HG03565 (cell line): ENCODE data around the gene HIC2.
A peak's percentile ranks its signal among the peaks of the same experiment; 100 is the strongest.
"Not testable (repeated sequence)": the region's sequence is repeated elsewhere in the genome, so short reads cannot be mapped to it uniquely, and the experiment has no call there.

Source experiments
- ATAC-seq: cut with Tn5 transposase; IDR thresholded peaks from one replicate; pipeline ENCODE4 v1.9.1; 2021; ENCODE audit warnings: mild to moderate bottlenecking, moderate library complexity; ENCODE audit not compliant: unreplicated experiment

Gene HIC2, protein sequence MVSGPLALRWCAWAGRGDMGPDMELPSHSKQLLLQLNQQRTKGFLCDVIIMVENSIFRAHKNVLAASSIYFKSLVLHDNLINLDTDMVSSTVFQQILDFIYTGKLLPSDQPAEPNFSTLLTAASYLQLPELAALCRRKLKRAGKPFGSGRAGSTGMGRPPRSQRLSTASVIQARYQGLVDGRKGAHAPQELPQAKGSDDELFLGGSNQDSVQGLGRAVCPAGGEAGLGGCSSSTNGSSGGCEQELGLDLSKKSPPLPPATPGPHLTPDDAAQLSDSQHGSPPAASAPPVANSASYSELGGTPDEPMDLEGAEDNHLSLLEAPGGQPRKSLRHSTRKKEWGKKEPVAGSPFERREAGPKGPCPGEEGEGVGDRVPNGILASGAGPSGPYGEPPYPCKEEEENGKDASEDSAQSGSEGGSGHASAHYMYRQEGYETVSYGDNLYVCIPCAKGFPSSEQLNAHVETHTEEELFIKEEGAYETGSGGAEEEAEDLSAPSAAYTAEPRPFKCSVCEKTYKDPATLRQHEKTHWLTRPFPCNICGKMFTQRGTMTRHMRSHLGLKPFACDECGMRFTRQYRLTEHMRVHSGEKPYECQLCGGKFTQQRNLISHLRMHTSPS

DNA sequence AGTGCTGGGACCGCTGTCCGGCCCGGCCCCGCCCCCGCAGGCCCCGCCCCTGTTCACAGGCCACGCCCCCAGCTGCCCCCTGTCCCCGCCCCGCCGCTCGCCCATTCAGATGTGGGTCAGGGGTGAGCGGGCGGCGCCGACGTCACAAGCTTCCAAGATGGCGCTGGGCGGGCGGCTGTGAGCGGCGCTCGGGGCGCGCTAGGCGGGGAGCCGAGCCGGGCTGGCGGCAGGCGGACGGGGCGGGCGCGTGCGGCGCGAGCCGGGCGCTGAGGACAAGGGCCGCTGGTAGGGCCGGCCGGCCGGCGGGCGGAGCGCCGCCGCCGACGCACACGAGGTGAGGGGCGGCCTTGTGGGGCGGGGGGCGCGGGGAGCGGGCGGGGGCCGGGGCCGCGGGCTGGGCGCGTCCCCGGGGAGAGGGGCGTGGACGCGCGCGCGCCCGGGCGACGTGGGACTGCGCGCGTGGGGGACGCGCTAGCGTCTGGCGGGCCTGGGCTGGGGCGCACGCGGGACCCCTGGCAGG is at the start of gene HIC2:
HIC2 (plus strand) TSS at position 145 of the 520 bp plus-strand sequence. CDS start 25,461 bp downstream, outside the sequence.
- ATAC-seq, result peak; percentile 71

DNA sequence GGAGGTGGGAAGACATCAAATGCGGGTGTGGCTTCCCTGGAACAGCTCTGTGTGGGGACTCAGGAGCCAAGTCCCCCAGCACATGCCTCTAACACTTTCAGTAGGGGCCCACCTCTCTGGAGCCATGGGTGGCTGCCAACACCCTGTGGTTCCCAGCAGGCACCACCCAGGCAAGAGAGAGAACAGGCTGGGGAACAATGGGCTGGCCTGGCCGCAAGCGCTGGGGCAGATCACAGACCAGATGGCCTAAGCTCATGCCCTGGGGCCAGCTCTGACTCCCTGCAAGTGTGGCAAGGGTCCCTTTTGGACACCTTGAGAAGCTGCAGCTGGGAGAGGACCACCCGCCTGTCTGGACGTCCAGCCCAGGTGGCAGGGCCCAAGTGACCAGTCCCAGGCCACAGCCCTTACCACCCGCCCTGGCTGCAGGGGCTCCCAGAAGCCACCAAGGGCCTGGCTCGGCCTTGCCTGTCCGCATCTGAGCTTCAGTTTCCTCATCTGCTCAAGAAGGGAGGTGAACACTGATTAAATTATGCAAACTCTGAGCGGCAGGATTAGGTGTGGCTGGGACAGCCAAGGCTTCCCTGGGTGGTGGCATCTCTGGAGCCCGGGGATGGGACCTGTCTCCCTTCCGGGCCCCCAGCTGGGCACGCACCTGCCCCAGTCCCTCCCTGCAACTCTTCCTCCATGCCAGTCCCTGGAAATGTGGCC is 48.4 kb upstream of the HIC2 start:
- not testable (repeated sequence) for ATAC-seq

DNA sequence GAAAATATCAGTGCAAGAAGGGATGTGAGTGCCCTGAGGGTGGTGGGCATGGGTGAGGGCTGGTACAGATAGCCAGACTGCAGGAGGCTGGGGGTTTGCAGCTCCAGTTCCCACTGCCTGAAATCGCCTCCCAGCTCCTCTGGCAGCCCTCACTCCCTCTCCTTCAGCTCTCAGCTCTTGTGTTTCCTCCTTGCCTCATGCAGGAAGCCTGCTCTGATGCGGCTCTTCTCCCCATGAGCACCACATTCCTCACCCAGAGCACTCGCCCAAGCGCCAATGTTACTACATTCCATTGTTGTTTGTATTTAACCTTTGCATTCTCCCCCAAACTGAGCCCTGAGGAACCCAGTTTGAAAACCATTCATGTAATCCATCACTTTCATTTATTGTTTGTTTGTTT is 41.3 kb upstream of the HIC2 start:
- not testable (repeated sequence) for ATAC-seq

DNA sequence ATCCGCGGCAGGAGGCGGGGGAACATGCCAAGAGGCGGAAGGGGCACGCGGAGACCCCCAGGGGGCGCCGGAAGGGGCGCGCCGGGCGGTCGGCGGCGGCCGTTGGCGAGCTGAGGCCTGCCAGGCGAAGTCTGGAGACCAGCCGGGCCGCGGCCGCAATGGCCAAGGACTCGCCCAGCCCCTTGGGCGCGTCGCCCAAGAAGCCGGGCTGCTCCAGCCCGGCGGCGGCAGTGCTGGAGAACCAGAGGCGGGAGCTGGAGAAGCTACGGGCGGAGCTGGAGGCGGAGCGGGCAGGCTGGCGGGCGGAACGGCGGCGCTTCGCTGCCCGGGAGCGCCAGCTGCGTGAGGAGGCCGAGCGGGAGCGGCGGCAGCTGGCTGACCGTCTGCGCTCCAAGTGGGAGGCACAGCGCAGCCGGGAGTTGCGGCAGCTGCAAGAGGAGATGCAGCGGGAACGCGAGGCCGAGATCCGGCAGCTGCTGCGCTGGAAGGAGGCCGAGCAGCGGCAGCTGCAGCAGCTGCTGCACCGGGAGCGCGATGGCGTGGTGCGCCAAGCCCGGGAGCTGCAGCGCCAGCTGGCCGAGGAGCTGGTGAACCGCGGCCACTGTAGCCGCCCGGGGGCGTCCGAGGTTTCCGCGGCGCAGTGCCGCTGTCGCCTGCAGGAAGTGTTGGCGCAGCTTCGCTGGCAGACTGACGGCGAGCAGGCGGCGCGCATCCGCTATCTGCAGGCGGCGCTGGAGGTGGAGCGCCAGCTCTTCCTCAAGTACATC is 33.3 kb upstream of the HIC2 start, which contains the start of gene RIMBP3B:
RIMBP3B (plus strand) TSS at position 51 of the 767 bp plus-strand sequence; CDS start at position 159, 108 bp downstream.
- peak; percentile 60 for ATAC-seq

DNA sequence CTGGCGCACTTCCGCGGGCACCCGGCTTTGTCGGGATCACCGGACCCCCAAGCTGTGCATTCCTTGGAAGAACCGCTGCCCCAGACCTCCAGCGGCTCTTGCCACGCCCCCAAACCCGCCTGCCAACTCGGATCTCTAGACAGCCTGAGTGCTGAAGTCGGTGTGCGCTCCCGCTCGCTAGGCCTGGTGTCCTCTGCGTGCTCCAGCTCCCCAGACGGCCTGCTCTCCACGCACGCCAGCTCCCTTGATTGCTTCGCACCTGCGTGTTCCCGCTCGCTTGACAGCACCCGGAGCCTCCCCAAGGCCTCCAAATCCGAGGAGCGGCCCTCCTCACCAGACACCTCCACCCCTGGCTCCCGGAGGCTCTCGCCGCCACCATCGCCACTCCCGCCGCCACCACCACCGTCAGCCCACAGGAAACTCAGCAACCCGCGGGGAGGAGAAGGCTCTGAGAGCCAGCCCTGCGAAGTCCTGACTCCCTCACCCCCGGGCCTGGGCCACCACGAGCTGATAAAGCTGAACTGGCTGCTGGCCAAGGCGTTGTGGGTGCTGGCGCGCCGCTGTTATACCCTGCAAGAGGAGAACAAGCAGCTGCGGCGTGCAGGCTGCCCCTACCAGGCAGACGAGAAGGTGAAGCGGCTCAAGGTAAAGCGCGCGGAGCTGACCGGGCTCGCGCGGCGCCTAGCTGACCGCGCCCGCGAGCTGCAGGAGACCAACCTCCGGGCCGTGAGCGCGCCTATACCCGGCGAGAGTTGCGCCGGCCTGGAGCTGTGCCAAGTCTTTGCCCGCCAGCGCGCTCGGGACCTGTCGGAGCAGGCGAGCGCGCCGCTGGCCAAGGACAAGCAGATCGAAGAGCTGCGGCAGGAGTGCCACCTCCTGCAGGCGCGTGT is 32.5 kb upstream of the HIC2 start:
- peak; percentile 33 for ATAC-seq

DNA sequence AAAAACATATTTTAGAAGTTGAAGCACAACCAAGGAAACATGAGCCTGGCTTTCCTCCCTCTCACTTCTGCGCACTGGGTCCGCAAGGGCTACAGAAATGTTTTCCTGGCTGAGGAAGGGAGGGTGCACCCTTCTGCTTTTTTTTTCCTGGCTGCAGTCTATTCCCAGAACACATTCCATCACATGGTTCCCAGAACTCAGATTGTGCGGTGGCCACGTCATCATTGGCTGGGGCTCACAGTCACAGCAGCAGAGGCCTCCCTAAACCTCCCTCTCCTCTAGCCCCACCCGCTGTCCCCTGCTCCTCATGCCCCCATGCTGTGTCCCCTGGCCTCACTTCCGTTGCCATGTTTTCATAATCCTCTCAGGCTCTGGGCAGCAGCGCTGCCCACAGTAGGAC is 27.7 kb upstream of the HIC2 start:
- ATAC-seq, result not testable (repeated sequence)

DNA sequence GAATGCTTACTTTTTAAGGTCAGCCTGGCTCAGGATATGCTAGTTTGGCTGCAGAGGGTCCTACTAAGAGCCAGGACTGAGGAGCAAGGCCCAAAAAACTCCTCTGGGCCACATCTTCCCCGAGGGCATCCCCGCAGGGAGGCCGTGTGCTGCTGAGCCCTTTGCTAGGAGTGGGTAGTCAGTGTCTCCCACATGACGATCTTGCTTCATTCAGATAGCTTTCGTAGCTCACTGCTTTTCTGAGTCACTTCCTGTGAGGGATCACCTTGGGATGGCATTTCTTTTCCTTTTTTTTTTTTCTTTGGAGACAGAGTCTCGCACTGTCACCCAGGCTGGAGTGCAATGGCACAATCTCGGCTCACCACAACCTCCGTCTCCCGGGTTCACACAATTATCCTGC is 27.2 kb upstream of the HIC2 start:
- not testable (repeated sequence) for ATAC-seq

DNA sequence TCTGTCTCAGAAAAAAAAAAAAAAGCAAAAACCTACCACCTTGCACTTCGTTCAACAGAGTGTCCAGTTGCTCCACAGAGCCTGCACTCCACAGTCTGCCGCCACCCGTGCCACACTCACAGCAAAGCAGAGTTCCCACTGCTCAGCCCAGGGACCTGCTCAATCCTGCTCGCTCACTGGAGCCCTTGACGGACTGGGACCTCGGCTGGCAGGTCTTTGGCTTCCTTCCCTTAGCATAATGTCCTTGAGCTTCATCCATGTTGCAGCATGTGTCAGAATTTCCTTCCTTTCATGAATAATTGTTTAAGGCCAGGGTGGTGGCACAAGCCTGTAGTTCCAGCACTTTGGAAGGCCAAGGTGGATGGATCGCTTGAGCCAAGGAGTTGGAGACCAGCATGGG is 22.6 kb upstream of the HIC2 start:
- not testable (repeated sequence) for ATAC-seq

DNA sequence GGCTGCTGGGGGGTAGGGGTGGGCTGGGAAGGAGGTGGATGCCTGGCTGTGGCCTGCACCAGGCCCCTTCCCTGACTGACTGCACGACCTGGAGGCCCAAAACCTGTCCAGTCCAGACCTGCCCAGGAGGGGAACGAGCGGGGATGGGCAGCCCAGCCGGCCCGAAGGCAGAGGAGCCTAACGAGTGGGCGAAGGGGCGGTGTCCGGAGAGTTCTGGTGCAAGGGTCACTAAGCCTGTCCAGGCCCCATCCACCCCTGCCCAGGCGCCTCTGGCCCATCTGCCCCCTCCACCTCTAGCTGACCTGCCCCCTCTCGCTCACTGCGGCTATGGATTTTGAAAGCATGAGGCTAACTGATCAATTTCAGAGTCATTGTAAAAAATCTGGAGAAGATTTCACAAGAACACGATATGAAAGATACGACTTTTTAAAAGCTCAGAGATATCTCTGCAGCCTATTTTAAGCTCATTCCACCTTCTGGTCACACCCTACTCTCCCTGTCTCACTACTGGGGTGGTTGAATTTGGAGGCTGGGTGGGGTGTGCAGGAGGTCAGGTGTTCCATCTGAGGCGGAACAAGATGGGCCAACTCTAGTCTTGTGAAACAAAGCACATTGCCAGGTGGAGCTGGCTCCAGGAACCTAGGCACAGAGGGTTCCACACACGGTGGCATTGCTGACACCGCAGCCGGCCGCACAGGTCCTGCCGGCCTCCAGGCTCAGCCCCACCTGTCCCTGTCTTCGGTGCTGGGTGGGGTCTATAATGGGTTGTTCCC is 15.8 kb upstream of the HIC2 start:
- not testable (repeated sequence) for ATAC-seq

DNA sequence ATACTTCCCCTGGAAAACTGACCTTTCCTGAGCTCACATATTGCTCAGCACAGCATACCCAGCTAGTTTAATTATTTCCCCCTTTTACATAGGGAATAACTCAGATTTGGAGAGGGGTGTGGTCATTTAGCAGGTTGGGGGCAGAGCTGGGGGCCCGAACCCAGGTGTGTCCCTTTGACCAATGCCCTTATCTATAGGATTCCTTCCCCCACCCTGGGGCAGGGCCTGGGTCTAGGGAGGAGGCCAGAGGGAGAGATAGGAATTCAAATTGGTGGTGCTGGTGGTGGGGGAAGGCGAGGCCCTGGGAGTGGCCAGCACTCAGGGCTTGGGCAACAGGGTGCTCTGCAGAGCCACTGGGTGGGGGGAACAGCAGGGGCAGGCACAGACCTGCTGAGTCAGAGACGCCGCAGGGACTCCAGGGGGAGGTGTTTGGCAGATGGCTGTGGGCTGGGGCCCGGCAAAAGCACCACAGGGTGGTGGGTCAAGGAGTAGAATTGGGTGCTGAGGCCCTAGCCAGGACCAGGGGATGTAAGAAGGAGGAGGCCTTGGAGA is 14.3 kb upstream of the HIC2 start:
- not testable (repeated sequence) for ATAC-seq

DNA sequence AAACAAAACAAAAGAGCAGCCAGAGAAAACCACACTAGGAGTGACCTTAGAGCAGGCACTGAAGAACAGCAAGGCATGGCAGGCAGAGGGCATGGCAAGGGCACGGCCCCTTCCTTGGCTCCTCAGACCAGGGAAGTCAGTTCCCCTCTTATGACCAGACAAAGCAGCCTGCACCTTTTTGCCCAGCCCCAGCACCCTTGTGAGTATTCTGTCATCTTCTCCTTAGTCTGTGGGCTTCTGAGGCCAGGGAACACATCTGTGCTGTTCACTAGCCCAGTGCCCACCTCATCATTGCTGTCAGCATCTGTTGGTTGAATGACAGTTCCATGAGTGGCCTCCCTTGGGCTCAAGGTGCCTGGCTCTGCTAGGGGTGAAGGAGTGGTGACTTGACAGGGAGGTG is 10.0 kb upstream of the HIC2 start:
- ATAC-seq, result not testable (repeated sequence)

DNA sequence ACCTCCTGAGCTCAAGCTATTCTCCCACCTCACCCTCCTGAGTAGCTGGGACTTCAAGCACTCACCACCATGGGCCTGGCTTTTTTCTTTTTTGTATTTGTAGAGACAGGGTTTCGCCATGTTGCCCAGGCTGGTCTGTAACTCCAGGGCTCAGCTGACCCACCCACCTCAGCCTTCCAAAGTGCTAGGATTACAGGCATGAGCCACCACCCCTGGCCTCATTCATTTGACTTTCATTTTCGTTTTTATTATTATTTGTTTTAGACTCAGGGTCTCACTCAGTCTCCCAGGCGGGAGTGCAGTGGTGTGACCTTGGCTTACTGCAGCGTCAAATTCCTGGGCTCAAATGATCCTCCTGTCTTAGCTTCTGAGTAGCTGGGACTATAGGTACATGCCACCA is 9.4 kb upstream of the HIC2 start:
- not testable (repeated sequence) for ATAC-seq

DNA sequence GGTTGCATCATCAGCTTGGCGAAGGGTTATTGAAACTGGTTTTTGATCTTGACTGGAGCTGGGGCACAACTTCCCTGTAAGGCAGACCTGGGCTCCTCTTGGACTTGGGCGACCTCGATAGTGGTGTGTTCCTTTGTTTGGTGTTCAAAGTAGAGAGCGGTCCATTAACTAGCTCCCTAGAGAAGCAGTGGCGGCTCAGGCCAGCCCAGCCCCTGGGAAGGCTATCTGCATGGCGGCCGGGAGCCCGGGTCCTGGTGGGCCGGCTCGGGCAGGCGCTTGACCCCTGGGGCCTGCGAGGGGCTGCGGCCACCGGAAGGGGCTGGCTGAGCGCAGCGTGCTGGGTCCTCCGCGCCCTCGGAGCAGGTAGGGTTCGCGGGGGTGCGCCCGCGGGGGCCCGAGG is 796 bp upstream of the HIC2 start:
- ATAC-seq, result not testable (repeated sequence)

DNA sequence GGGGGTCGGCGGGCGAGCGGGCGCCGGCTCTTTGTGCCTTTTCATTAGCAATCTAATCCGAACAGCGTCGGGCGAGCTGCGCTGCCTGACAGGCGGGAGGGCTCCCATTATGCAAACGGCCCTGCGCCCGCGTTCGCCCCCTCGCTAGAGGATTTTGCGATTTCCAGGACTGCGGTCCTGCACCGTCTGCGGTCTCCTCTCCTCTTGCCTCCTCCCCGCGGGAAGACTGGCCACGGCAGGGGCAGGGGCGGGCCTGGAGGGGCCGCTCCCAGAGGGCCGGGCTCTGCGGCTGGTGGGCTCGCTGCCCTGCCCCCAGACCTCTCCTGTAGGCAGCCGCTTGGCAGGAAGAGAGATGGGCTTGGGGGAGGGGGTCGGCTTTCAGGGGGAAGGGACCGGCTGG is 682 bp downstream of the HIC2 start:
- ATAC-seq, result peak; percentile 15

DNA sequence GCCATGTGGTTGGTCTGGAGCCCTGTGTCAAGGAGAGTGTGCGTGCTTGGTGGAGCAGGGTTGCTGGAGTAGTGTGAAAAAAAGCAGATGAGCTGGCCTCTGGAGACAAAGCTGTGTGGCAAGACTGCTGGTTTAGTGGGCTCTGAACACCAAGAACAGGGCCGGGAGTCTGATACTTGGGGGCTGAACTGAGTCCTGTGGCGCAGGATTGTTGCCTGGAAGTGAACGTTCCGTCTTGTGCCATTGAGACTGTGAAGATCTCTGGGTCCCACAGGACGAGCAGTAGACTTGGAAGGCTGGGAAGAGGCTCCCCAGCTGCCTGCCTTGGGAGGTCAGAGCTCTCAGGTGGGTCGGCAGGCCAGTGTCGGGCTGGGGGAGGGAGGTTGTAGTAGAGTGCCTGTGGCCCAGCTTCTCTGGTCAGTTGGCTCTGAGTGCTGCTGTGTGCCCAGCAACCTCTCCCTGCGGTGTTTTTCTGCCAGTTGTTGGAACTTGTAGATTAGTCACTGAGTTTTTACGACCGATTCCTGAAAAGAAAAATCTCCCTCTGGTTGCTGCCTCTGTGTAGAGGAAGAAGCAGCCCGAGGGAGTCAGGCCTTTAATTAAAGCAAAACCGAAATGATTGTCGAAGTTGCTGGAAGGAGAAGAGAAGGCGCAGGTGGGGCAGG is 1.9 kb downstream of the HIC2 start:
- ATAC-seq, result not testable (repeated sequence)

DNA sequence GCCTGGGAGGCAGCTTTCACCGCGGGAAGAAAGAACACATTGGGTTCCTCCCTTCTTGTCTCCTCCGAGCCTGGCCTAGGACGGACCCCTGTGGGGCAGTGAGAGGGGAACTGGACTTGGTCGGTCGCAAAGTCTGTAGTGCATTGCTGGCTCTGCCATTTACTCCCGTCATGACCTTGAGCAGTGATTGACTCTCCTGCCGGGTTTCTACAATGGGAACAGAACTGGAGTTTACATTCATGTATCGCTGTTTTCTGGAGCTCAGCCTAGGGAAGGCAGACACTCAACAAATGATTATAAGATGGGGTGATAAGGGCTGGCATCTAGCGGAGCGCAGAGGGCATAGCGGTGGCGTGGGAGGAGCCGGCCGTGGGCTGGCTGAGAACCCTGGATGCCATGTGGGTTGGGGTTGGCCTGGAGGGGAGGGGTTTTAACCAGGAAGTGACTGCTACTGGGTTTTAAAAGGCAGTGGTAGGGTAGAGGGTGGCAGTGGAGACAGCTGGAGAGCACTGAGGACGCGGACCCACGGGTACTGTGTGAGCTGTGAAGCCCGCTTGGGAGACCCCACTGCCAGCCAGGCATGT is 3.1 kb downstream of the HIC2 start:
- ATAC-seq, result not testable (repeated sequence)

DNA sequence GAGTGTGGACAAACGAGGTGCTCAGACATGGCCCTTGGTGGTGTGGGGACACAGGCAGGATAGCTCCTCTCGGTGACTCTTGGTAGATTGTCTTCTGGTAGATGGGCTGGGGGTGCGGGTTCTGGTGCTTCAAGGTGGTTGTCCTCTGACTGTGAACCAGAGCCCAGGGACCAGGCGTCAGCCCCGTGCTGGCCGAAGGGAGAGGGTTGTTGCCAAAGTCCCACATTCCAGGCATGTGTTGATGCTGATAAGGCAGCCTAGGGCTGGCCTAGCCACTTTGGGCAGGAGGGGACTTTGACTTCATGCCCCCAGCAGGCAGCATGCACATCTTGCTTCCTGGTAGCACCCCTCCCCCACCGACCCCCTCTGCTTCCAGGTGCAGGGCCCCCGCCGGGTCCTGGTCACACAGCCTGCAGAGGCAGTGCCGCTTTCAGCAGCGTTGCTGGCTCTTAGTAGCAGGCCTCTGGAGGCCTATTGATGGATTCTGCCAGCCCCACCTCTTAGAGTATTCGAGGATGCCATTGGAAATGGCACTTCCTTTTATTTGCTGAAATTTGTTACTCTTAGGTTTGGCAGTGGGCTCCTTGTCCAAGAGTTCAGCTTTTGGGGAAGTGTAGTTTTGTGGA is 7.0 kb downstream of the HIC2 start:
- ATAC-seq, result not testable (repeated sequence)
